NT2/D1 (cell line): ENCODE results near the gene FOXP1.

Experiments
- SUZ12 ChIP-seq: IDR thresholded peaks from 2 replicates; pipeline ENCODE4 v1.6.1; 2011; ENCODE audit not compliant: insufficient read length, insufficient read depth; ENCODE audit errors: extremely low read depth
- YY1 ChIP-seq: IDR thresholded peaks from 2 replicates; pipeline ENCODE4 v1.6.1; 2011; ENCODE audit not compliant: insufficient read length, insufficient read depth
- ZNF274 ChIP-seq: IDR thresholded peaks from 2 replicates; pipeline ENCODE4 v1.6.1; 2011; ENCODE audit warnings: mild to moderate bottlenecking, low read depth, low read length

- TF ChIP-seq ZNF274: no peak
- no peak for TF ChIP-seq YY1
- TF ChIP-seq SUZ12: no peak
These were observed 438.8 kb downstream of the FOXP1 start for GRCh38 chr3:71144525-71145253.
